Measurements from ENCODE around the gene MED29. TPM values are rescaled to one million over a fixed set of nuclear protein-coding genes. Genes with fewer than 3 reads are reported as not detected.

The MED29 gene
- total RNA-seq, 1 experiment from 2014 or later = 37.1 TPM

- no peak overlapping the region for H3K4me3 ChIP-seq (ENCODE audit: low read depth, low read length, poor library complexity, severe bottlenecking)
- intact Hi-C loops (cut with micrococcal nuclease; ENCODE audit: unreplicated experiment) = no loop called here
- BruUV-seq (replicated peaks) = no TSS peak
- DNase-seq (ENCODE audit: low spot score) = no peak
- no peaks in the 10 kb centered on the region for H3K9me3 ChIP-seq (ENCODE audit: low read depth, low read length, poor library complexity, severe bottlenecking)
- peaks cover 41% of the 10 kb centered on the region for H3K36me3 ChIP-seq (ENCODE audit: insufficient read depth, low read length, poor library complexity, severe bottlenecking)
- no peak overlapping the region for H3K27ac ChIP-seq (ENCODE audit: low read depth, low read length, poor library complexity, severe bottlenecking)
- ChIA-PET CTCF (no interaction called here), POLR2A (ENCODE audit: low non-redundant PET) (no interaction called here)
- no peak for TF ChIP-seq EZH2 (IDR thresholded peaks at IDR 0.05; ENCODE audit: borderline replicate concordance, low read depth, low read length, poor library complexity, severe bottlenecking)
- TF ChIP-seq, protein P1, sequence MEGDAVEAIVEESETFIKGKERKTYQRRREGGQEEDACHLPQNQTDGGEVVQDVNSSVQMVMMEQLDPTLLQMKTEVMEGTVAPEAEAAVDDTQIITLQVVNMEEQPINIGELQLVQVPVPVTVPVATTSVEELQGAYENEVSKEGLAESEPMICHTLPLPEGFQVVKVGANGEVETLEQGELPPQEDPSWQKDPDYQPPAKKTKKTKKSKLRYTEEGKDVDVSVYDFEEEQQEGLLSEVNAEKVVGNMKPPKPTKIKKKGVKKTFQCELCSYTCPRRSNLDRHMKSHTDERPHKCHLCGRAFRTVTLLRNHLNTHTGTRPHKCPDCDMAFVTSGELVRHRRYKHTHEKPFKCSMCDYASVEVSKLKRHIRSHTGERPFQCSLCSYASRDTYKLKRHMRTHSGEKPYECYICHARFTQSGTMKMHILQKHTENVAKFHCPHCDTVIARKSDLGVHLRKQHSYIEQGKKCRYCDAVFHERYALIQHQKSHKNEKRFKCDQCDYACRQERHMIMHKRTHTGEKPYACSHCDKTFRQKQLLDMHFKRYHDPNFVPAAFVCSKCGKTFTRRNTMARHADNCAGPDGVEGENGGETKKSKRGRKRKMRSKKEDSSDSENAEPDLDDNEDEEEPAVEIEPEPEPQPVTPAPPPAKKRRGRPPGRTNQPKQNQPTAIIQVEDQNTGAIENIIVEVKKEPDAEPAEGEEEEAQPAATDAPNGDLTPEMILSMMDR (conservative IDR thresholded peaks at IDR 0.05; ENCODE audit: low read depth, low read length) = no peak
- H3K4me1 ChIP-seq (ENCODE audit: insufficient read depth, low read length, poor library complexity, severe bottlenecking) = peaks cover 13% of the 10 kb centered on the region
- no peaks in the 10 kb centered on the region for H3K27me3 ChIP-seq (replicated peaks; ENCODE audit: insufficient read depth, low read depth, low read length, poor library complexity)
Measured at GRCh38 chr19:39369200-39369599, 22.0 kb upstream of the MED29 start.

- ChIA-PET CTCF (no interaction called here), POLR2A (ENCODE audit: low non-redundant PET) (no interaction called here)
- H3K27ac ChIP-seq (ENCODE audit: low read depth, low read length, poor library complexity, severe bottlenecking) = no peak overlapping the region
- H3K36me3 ChIP-seq (ENCODE audit: insufficient read depth, low read length, poor library complexity, severe bottlenecking) = peaks cover 39% of the 10 kb centered on the region
- H3K4me3 ChIP-seq (ENCODE audit: low read depth, low read length, poor library complexity, severe bottlenecking) = no peak overlapping the region
- H3K4me1 ChIP-seq (ENCODE audit: insufficient read depth, low read length, poor library complexity, severe bottlenecking) = peaks cover 12% of the 10 kb centered on the region
- H3K9me3 ChIP-seq (ENCODE audit: low read depth, low read length, poor library complexity, severe bottlenecking) = no peaks in the 10 kb centered on the region
- intact Hi-C loops (cut with micrococcal nuclease; ENCODE audit: unreplicated experiment) = no loop called here
- no peak for TF ChIP-seq EZH2 (IDR thresholded peaks at IDR 0.05; ENCODE audit: borderline replicate concordance, low read depth, low read length, poor library complexity, severe bottlenecking)
- TF ChIP-seq, protein P1 (conservative IDR thresholded peaks at IDR 0.05; ENCODE audit: low read depth, low read length) = no peak
- H3K27me3 ChIP-seq (replicated peaks; ENCODE audit: insufficient read depth, low read depth, low read length, poor library complexity) = no peaks in the 10 kb centered on the region
- no peak for DNase-seq (ENCODE audit: low spot score)
- BruUV-seq (replicated peaks) = no TSS peak
Measured at GRCh38 chr19:39370735-39371134, 20.4 kb upstream of the MED29 start.

- Histone ChIP-seq H3K27ac (ENCODE audit: low read depth, low read length, poor library complexity, severe bottlenecking) (peak overlapping the region; percentile 85), H3K27me3 (replicated peaks; ENCODE audit: insufficient read depth, low read depth, low read length, poor library complexity) (no peaks in the 10 kb centered on the region), H3K9me3 (ENCODE audit: low read depth, low read length, poor library complexity, severe bottlenecking) (no peaks in the 10 kb centered on the region), H3K4me3 (ENCODE audit: low read depth, low read length, poor library complexity, severe bottlenecking) (no peak overlapping the region), H3K36me3 (ENCODE audit: insufficient read depth, low read length, poor library complexity, severe bottlenecking) (peaks cover 52% of the 10 kb centered on the region), H3K4me1 (ENCODE audit: insufficient read depth, low read length, poor library complexity, severe bottlenecking) (peaks cover 12% of the 10 kb centered on the region)
- intact Hi-C loops (cut with micrococcal nuclease; ENCODE audit: unreplicated experiment) = no loop called here
- TF ChIP-seq EZH2 (IDR thresholded peaks at IDR 0.05; ENCODE audit: borderline replicate concordance, low read depth, low read length, poor library complexity, severe bottlenecking) = no peak
- TF ChIP-seq, protein P1 (conservative IDR thresholded peaks at IDR 0.05; ENCODE audit: low read depth, low read length) = no peak
- ChIA-PET POLR2A (ENCODE audit: low non-redundant PET) (interaction anchor here (0.5 kb wide), 1 partner anchor 64 kb away, joined by 3 read pairs; the partner anchor contains the start of gene RPS16), CTCF (no interaction called here)
- BruUV-seq (replicated peaks) = no TSS peak
- peak; percentile 80 for DNase-seq (ENCODE audit: low spot score)
Measured at GRCh38 chr19:39372047-39372802, 19.0 kb upstream of the MED29 start.

All from A673 (cell line).